ENCODE results near the gene SRSF8.

DNA sequence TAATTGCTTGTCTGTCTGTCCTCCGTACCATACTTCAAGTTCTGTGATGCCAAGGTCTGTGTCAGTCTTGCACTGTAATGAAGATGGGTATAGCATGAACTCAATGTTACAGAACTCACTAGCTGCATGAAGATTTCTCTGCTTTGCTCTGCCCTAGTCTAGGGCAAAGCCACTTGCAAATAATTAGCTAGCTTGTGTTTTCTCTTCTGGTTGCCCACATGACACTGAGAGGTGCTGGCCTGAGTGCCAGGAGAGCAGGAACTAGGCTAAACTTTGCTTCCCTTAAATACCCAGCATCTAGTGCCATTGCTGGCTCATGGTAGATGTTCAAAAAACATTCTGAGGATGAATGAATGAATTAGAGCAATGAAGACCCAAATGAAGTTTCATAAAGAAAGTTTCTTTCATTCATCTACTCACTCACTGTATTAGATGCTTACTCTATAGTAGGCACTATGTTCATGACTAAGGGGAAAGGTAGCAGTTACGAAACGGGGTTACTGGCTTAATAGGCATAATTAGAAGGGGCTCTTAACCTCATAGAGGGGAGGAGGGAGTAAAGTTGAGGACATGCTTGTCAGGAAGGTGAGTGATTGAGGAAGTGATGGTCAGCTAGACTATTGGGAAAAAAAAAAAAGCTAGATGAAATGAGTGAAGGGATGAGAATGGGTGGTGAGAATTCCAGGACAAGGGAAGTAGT, 18.5 kb downstream of the SRSF8 start:
- TF ChIP-seq, protein P1, sequence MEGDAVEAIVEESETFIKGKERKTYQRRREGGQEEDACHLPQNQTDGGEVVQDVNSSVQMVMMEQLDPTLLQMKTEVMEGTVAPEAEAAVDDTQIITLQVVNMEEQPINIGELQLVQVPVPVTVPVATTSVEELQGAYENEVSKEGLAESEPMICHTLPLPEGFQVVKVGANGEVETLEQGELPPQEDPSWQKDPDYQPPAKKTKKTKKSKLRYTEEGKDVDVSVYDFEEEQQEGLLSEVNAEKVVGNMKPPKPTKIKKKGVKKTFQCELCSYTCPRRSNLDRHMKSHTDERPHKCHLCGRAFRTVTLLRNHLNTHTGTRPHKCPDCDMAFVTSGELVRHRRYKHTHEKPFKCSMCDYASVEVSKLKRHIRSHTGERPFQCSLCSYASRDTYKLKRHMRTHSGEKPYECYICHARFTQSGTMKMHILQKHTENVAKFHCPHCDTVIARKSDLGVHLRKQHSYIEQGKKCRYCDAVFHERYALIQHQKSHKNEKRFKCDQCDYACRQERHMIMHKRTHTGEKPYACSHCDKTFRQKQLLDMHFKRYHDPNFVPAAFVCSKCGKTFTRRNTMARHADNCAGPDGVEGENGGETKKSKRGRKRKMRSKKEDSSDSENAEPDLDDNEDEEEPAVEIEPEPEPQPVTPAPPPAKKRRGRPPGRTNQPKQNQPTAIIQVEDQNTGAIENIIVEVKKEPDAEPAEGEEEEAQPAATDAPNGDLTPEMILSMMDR (conservative IDR thresholded peaks at IDR 0.05 in 1 of 2, IDR thresholded peaks at IDR 0.05 in 1 of 2; ENCODE audit: low read depth in 1 of 2, low read length in 2 of 2) = no peak
- TF ChIP-seq EZH2 (IDR thresholded peaks at IDR 0.05; ENCODE audit: low read length, missing control alignments) = no peak
